GM08714 (cell line): Measurements from ENCODE around the gene FXR1.

Source experiments
- H3K4me3 ChIP-seq: fragments of 200-500 bp; sonication (Bioruptor generic); 2 replicates; pipeline ENCODE4 v1.5.1; 2014; ENCODE audit warnings: mild to moderate bottlenecking, low read length, inconsistent platforms
- ZNF274 ChIP-seq: IDR thresholded peaks from 2 replicates; pipeline ENCODE4 v1.6.1; 2012; ENCODE audit warnings: mild to moderate bottlenecking, low read depth, low read length

FXR1 gene

DNA sequence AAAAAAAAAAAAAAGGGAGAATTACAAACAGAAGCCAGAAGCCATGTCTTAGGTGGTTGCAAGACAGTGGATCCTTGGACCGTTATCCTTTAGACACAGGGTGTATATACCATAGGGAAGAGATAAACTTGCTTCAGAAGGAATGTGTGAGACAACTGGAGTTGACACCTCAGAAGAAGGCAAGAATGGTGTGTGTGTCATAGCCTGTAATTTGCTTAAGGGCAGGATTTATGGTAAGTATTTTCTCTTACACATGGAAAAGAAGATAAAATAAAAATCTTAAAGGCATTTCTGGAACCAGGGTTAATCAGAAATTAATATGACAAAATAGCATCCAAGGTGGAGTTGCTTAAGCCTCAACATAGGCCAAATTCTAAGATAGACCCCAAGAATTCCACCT is 96.3 kb downstream of the FXR1 start:
- no peak overlapping the region for H3K4me3 ChIP-seq
- TF ChIP-seq ZNF274, result no peak

DNA sequence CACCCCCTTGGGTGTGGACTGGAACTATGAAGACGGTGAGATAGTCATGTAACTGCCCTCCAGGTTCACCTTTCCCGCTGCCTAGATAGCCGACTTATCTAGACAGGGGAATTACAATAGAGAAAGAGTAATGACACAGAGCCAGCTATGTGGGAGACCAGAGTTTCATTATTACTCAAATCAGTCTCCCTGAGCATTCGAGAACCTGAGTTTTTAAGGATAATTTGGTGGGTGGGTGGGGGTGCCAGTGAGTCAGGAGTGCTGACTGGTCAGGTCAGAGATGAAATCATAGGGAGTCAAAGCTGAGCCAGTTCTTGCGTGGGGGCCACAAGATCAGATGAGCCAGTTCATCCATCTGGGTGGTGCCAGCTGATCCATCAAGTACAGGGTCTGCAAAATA is 96.8 kb downstream of the FXR1 start:
- no peak for TF ChIP-seq ZNF274
- no peak overlapping the region for H3K4me3 ChIP-seq

- no peak overlapping the region for H3K4me3 ChIP-seq
- no peak for TF ChIP-seq ZNF274
Measured at GRCh38 chr3:181017690-181018089, 105.2 kb downstream of the FXR1 start.

DNA sequence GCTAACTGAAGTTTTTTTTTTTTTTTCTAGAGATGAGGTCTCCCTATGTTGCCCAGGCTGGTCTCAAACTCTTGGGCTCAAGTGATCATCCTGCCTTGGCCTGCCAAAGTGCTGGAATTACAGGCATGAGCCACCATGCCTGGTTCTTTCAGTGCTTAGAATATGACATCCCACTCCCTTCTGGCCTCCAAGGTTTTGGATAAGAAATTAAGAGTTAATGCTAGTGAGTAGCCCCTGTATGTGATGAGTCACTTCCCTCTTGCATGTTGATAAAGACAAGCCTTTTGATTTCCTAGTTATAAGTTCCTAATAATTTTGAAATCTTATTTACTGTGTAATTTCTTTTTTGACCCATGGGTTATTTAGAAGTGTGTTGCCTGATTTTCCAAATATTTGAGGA is 112.7 kb downstream of the FXR1 start:
- H3K4me3 ChIP-seq, result no peak overlapping the region
- TF ChIP-seq ZNF274, result no peak

DNA sequence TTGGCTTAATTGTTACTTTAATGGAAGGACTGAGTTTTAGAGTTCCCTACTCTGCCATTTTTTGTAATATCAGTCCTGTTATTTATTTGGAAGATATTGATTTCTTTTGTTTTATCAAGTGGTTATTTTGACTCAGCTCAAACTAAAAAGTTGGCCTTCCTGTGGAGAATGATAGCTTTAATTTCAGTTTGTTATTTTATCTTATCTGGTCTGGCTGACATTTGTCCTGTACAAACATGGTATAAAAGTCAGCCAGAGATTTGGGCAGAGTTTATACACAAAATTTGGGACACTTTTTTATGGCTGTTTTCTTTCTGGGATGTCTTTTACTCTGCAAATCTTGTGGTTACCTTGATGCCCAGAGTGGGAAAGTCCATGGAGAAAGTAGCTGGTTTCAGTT is 118.5 kb downstream of the FXR1 start:
- no peak overlapping the region for H3K4me3 ChIP-seq
- no peak for TF ChIP-seq ZNF274
